ENCODE measurements around the gene COL4A6.

The COL4A6 gene

GRCh38 chrX:108163333-108164082 lies 274.7 kb downstream of the COL4A6 start:
- DNase-seq (ENCODE audit: extremely low read depth in 1 of 2, low read depth in 1 of 2): no peak

- no peak for DNase-seq (ENCODE audit: extremely low read depth in 1 of 2, low read depth in 1 of 2)
Observed at GRCh38 chrX:108162265-108162664, 276.0 kb downstream of the COL4A6 start.

GRCh38 chrX:108160309-108160708 lies 277.9 kb downstream of the COL4A6 start:
- no peak for DNase-seq (ENCODE audit: extremely low read depth in 1 of 2, low read depth in 1 of 2)

- no peak for DNase-seq (ENCODE audit: extremely low read depth in 1 of 2, low read depth in 1 of 2)
Observed at GRCh38 chrX:108159028-108159670, 279.1 kb downstream of the COL4A6 start.

- DNase-seq (ENCODE audit: extremely low read depth in 1 of 2, low read depth in 1 of 2): no peak
Observed at GRCh38 chrX:108157628-108158027, 280.6 kb downstream of the COL4A6 start.

- no peak for DNase-seq (ENCODE audit: extremely low read depth in 1 of 2, low read depth in 1 of 2)
Observed at GRCh38 chrX:108156934-108157466, 281.2 kb downstream of the COL4A6 start.

GRCh38 chrX:108156082-108156481 lies 282.1 kb downstream of the COL4A6 start:
- DNase-seq (ENCODE audit: extremely low read depth in 1 of 2, low read depth in 1 of 2): no peak

- no peak for DNase-seq (ENCODE audit: extremely low read depth in 1 of 2, low read depth in 1 of 2)
Observed at GRCh38 chrX:108148524-108148923, 289.7 kb downstream of the COL4A6 start.

GRCh38 chrX:108138814-108139702 lies 299.2 kb downstream of the COL4A6 start:
- no peak for DNase-seq (ENCODE audit: extremely low read depth in 1 of 2, low read depth in 1 of 2)

- no peak for DNase-seq (ENCODE audit: extremely low read depth in 1 of 2, low read depth in 1 of 2)
Observed at GRCh38 chrX:108134724-108135123, 303.5 kb downstream of the COL4A6 start.

- DNase-seq (ENCODE audit: extremely low read depth in 1 of 2, low read depth in 1 of 2): no peak
Observed at GRCh38 chrX:108132876-108133275, 305.3 kb downstream of the COL4A6 start.

- no peak for DNase-seq (ENCODE audit: extremely low read depth in 1 of 2, low read depth in 1 of 2)
Observed at GRCh38 chrX:108132034-108132433, 306.2 kb downstream of the COL4A6 start.

- no peak for DNase-seq (ENCODE audit: extremely low read depth in 1 of 2, low read depth in 1 of 2)
Observed at GRCh38 chrX:108131471-108131870, 306.8 kb downstream of the COL4A6 start.

GRCh38 chrX:108130889-108131288 lies 307.3 kb downstream of the COL4A6 start:
- no peak for DNase-seq (ENCODE audit: extremely low read depth in 1 of 2, low read depth in 1 of 2)

GRCh38 chrX:108127152-108127551 lies 311.1 kb downstream of the COL4A6 start:
- no peak for DNase-seq (ENCODE audit: extremely low read depth in 1 of 2, low read depth in 1 of 2)

- DNase-seq (ENCODE audit: extremely low read depth in 1 of 2, low read depth in 1 of 2): no peak
Observed at GRCh38 chrX:108126661-108127060, 311.6 kb downstream of the COL4A6 start.

- DNase-seq (ENCODE audit: extremely low read depth in 1 of 2, low read depth in 1 of 2): no peak
Observed at GRCh38 chrX:108123591-108124366, 314.4 kb downstream of the COL4A6 start.

- no peak for DNase-seq (ENCODE audit: extremely low read depth in 1 of 2, low read depth in 1 of 2)
Observed at GRCh38 chrX:108122748-108123147, 315.5 kb downstream of the COL4A6 start.

GRCh38 chrX:108121291-108121690 lies 316.9 kb downstream of the COL4A6 start:
- DNase-seq (ENCODE audit: extremely low read depth in 1 of 2, low read depth in 1 of 2): no peak

- no peak for DNase-seq (ENCODE audit: extremely low read depth in 1 of 2, low read depth in 1 of 2)
Observed at GRCh38 chrX:108117988-108118387, 320.2 kb downstream of the COL4A6 start.
